Measurements from ENCODE around the gene KRTAP5-1. TPM values are rescaled to one million over a fixed set of nuclear protein-coding genes. Genes with fewer than 3 reads are reported as not detected.

The KRTAP5-1 gene
- total and polyA plus RNA-seq, 12 donors: 0.10 TPM; not detected in 11

- no peak overlapping the region for H3K27ac ChIP-seq
- no peaks in the 10 kb centered on the region for H3K36me3 ChIP-seq (replicated peaks in 1 of 2)
- no peak overlapping the region for H3K4me3 ChIP-seq
- no peaks in the 10 kb centered on the region for H3K4me1 ChIP-seq (replicated peaks in 1 of 2)
- no peaks in the 10 kb centered on the region for H3K9me3 ChIP-seq (replicated peaks in 1 of 3)
- intact Hi-C loops (cut with DNase I): no loop called here
- peaks cover 20% of the 10 kb centered on the region for H3K27me3 ChIP-seq
- TF ChIP-seq POLR2A (IDR thresholded peaks at IDR 0.05) (no peak), CTCF (IDR thresholded peaks at IDR 0.05) (no peak)
- WGBS, 4 donors: 49 to 80% (median 69%) methylated on average over 1 to 2 of the region's 2 CpGs
- DNase-seq: no peak
Observed at GRCh38 chr11:1630271-1630670, 45.2 kb upstream of the KRTAP5-1 start.

GRCh38 chr11:1629326-1630185, 44.5 kb upstream of the KRTAP5-1 start, which contains the start of gene KRTAP5-5:
Gene KRTAP5-5 (plus strand): TSS chr11:1629775. CDS start chr11:1629841, 66 bp downstream.
- TF ChIP-seq POLR2A (IDR thresholded peaks at IDR 0.05) (no peak), CTCF (IDR thresholded peaks at IDR 0.05) (no peak)
- DNase-seq: no peak
- Histone ChIP-seq H3K4me1 (replicated peaks in 1 of 2) (no peaks in the 10 kb centered on the region), H3K27ac (no peak within 1 kb of the TSS), H3K4me3 (no peak within 1 kb of the TSS), H3K36me3 (replicated peaks in 1 of 2) (no peaks in the 10 kb centered on the region), H3K9me3 (replicated peaks in 1 of 3) (no peaks in the 10 kb centered on the region), H3K27me3 (peaks cover 20% of the 10 kb centered on the region)
- intact Hi-C loops (cut with DNase I): loop anchor here in 1 of 2 donors (5.0 kb wide), 1 partner anchor 82 kb away; no protein-coding TSS in a partner anchor
- WGBS, 4 donors: 68 to 78% (median 71%) methylated on average over 9 to 25 of the region's 26 CpGs

- WGBS, 4 donors: 28 to 53% (median 33%) methylated on average over 9 to 35 of the region's 35 CpGs
- peak; percentile 62 to 89 (median 70) for TF ChIP-seq CTCF (IDR thresholded peaks at IDR 0.05)
- TF ChIP-seq POLR2A (IDR thresholded peaks at IDR 0.05): no peak
- Histone ChIP-seq H3K27me3 (peaks cover 20% of the 10 kb centered on the region), H3K4me3 (no peak overlapping the region), H3K27ac (no peak overlapping the region), H3K9me3 (replicated peaks in 1 of 3) (no peaks in the 10 kb centered on the region), H3K4me1 (replicated peaks in 1 of 2) (no peaks in the 10 kb centered on the region), H3K36me3 (replicated peaks in 1 of 2) (no peaks in the 10 kb centered on the region)
- intact Hi-C loops (cut with DNase I): loop anchor here in 1 of 2 donors (5.0 kb wide), 1 partner anchor 81 kb away; no protein-coding TSS in a partner anchor
- DNase-seq: peak; percentile 29 to 67 (median 54)
Observed at GRCh38 chr11:1628506-1629325, 43.6 kb upstream of the KRTAP5-1 start.

- H3K36me3 ChIP-seq (replicated peaks in 1 of 2): no peaks in the 10 kb centered on the region
- DNase-seq: no peak
- no peak overlapping the region for H3K4me3 ChIP-seq
- WGBS, 4 donors: 83 to 91% (median 87%) methylated on average over 12 to 13 of the region's 13 CpGs
- H3K9me3 ChIP-seq (replicated peaks in 1 of 3): no peaks in the 10 kb centered on the region
- intact Hi-C loops (cut with DNase I): loop anchor here in 1 of 2 donors (5.0 kb wide), 1 partner anchor 78 kb away; no protein-coding TSS in a partner anchor
- no peak overlapping the region for H3K27ac ChIP-seq
- H3K27me3 ChIP-seq: peaks cover 14% of the 10 kb centered on the region
- TF ChIP-seq POLR2A (IDR thresholded peaks at IDR 0.05) (no peak), CTCF (IDR thresholded peaks at IDR 0.05) (no peak)
- H3K4me1 ChIP-seq (replicated peaks in 1 of 2): no peaks in the 10 kb centered on the region
Observed at GRCh38 chr11:1625541-1625940, 40.5 kb upstream of the KRTAP5-1 start.

Measured in adrenal gland (tissue), 12 donors.